Stimulated activated CD4-positive, alpha-beta T cell treated with anti-CD3 and anti-CD28 coated beads, Interleukin-4, amount 100 ng/mL, for 48 hours (primary cell): ENCODE results near the gene R3HDM4.

Experiments used
- DNase-seq, 2 donors: peaks; one replicate each; pipeline ENCODE4 v3.0.0-alpha.2; 2020; ENCODE audit warnings: low read depth in 2 of 2

Gene R3HDM4

DNA sequence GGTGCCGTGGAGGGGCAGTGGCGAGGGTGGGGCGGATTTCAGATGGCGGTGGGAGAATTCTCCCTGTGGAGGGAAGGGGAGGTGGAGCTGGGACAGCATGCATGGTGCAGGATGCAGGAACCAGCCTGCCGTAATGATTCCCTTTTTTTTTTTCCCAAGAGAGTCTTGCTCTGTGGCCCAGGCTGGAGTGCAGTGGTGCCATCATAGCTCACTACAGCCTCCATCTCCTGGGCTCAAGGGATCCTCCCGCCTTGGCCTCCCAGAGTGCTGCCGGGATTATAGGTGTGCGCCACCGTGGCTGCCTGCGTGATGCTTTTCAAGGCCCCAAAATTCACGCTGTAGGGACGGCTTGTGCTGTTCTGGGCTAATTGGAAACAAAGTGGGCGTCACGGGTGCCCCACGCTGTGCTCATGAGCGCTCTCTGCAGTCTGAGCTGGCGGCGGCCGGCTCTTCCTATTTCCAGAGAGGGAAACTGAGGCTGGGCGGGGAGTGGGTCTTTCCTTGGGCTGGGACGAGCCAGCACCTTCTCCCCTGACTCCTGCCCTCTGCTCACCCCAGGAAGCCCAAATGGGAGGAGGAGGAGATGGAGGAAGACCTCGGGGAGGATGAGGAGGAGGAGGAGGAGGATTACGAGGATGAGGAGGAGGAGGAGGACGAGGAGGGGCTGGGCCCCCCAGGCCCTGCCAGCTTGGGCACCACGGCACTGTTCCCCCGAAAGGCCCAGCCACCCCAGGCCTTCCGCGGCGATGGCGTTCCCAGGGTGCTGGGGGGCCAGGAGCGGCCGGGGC, 19.0 kb upstream of the R3HDM4 start:
- DNase-seq, result no peak

GRCh38 chr19:929891-930258, 16.9 kb upstream of the R3HDM4 start:
- DNase-seq, result no peak

- DNase-seq, result no peak
These were observed 16.3 kb upstream of the R3HDM4 start for GRCh38 chr19:929203-929890.

- no peak for DNase-seq
These were observed 15.6 kb upstream of the R3HDM4 start for GRCh38 chr19:928471-929202.

- DNase-seq, result no peak
These were observed 14.9 kb upstream of the R3HDM4 start for GRCh38 chr19:927780-928401.

DNA sequence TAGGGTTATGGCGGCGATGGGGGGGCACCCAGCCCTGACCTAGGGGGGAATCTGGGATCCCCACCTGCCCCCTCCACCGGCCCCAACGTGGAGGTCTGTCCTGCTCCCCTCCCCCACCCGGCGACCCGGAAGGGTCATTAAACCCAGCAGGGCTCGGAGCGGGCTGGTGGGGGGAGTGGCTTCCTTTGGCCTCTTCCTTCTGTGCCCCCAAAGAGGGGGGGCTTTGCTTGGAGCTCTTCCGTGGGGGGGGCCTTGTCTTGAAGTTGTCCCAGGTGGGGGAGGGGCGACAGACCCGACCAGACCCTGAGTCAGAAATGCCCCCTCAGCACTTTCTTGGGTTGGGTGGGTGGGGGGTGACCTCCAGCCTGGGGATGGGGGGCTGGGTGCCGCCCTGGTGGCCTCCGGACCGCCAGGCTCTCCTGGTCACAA, 14.3 kb upstream of the R3HDM4 start:
- DNase-seq, result no peak

DNA sequence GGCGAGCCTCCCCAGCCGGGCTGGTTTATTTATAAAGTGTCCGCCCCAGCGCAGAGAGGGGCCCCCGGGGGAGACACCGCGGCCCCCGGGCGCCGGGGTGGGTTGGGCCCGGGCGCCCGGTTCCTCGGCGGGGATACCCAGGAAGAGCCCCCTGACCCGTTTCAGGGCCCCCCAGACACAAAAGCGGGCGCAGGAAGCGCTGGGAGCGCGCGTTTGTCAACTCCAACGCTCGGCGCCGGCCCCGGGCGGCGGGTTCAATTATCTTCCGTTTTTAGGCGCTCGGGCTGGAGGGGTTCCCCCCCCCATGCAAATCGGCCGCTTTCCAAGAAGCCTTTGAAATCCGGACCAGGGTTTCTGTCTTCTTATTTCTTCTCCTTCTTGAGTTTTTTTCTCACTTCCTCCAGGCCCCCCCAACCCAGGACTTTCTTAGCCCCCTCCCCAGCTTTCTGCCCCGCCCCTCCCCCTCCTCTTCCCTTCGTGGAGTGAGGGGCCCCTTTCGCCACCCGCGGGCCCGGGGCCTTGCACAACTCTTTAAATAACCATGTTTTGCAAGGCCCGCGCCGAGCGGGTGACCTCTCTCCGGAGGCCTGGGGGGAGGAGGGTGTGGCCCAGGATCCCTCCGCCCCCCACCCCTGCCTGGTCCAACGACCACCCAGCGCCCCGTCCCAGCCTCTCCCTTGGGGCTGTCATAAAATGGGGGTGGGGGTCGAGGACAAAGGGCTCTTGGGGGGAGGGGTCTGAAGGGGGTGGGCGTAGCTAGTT, 13.8 kb upstream of the R3HDM4 start:
- no peak for DNase-seq

DNA sequence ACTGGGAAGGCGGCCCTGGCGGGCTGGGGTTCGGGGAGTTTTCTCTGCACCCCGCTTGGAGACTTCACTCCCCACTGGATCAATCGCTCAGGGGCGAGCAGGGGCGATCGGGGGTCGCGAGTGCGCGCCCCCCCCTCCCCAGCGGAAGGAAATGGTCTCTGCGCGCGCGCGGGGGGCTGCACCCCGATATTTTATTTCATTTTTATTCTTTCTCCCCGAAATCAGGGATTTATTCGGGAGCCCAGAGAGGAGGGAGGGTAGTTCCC, 13.2 kb upstream of the R3HDM4 start:
- DNase-seq, result no peak

DNA sequence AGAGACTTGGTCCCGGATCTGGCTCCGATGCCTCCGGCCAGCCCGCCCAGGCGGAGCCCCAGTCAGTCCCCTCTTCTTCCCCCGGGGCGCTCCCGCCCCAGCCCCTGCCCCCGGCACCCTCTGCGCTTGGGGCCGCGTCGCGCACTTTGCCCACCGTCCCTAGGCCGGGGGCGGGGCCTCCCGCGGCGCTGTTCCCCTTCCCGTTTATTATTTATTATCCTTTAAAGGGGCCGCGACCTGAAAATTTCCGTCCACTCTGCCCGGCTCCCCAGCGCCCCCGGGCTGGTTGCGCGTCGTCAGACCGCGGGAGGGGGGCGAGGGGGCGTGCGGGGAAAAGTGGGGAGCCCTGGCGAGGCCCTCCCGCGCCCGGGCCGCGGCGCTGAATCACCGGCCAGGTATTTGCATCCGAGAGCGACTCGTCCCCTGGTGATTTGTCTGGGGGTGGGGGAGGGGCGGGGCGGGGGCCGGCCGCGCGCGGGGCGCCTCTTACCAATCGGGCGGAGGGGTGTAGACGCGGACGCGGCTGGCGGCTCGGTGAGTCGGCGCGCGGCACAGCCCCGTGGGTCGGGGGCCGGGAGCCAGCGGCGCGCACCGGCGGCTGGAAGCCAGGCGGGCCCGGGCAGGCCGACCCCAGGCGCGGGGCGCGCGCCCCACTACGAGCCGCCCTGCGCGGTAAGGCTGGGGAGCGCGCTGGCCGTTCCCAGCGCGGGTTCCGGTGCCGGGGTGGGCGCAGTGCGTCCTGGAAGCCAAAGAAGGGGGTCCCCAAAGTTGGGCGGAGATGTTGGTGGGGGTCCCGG, 12.7 kb upstream of the R3HDM4 start, which contains the start of gene ARID3A:
ARID3A (plus strand) TSS at position 510 of the 797 bp plus-strand sequence. CDS start 3,494 bp downstream, outside the sequence.
- peak in 1 of 2 donors; percentile 67 for DNase-seq

DNA sequence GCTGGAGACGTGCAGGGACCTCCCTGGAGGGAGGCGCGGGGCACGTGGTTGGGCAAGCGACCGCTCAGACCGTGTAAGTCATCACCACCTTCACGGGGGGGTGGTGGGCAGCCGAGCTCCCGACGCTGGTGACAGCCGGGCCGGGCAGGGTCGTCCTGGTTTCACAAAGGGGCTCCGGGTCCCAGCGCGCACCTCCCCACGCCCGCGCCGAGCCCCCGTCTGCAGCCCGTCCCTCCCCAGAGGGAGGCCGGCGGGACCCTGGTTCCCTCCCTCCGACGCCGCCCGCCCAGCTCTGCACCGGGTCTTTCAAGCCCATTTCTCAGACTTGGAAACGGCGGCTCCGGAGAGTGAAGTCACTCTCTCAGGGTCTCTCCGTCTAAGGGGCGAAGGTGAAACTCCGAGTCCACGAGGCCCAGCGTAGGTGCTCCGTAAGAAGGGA, 12.1 kb upstream of the R3HDM4 start:
- peak; percentile 48 to 56 for DNase-seq

GRCh38 chr19:924553-925086, 11.6 kb upstream of the R3HDM4 start:
- no peak for DNase-seq

DNA sequence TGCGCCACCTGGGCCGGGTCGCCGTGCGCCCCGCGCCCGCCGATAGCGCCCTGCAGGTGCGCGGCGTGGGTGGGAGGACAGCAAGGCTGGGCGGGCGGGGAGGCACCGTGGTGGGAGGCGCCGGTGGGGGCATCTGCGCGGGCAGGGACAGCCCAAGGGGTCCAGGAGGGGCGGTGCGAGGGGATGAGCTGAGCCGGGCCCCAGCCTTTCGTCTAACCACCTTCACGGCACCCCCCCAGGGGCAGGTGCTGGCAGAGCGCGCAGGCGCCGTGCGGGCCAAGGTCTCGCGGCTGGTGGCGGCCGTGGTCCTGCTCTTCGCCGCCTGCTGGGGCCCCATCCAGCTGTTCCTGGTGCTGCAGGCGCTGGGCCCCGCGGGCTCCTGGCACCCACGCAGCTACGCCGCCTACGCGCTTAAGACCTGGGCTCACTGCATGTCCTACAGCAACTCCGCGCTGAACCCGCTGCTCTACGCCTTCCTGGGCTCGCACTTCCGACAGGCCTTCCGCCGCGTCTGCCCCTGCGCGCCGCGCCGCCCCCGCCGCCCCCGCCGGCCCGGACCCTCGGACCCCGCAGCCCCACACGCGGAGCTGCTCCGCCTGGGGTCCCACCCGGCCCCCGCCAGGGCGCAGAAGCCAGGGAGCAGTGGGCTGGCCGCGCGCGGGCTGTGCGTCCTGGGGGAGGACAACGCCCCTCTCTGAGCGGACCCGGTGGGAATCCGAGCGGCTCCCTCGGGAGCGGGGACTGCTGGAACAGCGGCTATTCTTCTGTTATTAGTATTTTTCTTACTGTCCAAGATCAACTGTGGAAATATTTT, 7.2 kb upstream of the R3HDM4 start:
- peak; percentile 52 to 55 for DNase-seq

GRCh38 chr19:919199-920050, 6.4 kb upstream of the R3HDM4 start:
- peak in 1 of 2 donors; percentile 38 for DNase-seq

DNA sequence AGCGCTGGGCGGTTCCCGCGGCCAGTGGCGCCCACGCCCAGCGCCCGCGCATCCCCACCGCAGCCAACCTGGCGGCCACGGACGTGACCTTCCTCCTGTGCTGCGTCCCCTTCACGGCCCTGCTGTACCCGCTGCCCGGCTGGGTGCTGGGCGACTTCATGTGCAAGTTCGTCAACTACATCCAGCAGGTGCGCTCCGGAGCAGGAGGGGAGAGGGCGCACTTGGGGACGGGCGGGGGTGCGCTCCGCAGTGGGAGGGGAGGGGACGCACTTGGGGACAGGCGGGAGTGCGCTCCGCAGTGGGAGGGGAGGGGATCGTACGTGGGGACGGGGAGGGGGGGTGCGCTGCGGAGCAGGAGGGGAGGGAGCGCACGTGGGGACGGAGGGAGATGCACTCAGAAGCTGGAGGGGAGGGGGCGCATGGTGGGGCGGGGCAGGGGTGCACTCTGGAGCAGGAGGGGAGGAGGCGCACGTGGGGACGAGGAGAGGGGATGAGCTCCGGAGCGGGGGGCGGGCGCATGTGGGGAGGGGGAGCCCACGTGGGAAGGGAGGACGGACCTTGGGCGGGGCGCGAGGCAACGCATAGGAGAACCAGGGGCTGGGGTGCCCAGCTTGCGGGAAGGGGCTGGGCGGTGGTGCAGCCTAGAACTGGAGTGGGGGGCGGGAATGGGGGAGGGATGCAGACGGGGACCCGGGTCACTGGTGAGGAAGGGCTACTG, 5.6 kb upstream of the R3HDM4 start:
- DNase-seq, result peak in 1 of 2 donors; percentile 51

- no peak for DNase-seq
These were observed 5.1 kb upstream of the R3HDM4 start for GRCh38 chr19:918152-918437.

- DNase-seq, result no peak
These were observed 4.5 kb upstream of the R3HDM4 start, which contains the start of gene KISS1R for GRCh38 chr19:917323-918151. Gene KISS1R (plus strand): TSS chr19:917333. CDS start chr19:917503, 170 bp downstream.
